LNCaP clone FGC (cell line): ENCODE data around the gene FCER2.
"Not testable (repeated sequence)": the region's sequence is repeated elsewhere in the genome, so short reads cannot be mapped to it uniquely, and the experiment has no call there.

Source experiments
- DNase-seq: peaks from one replicate; pipeline ENCODE4 v3.0.0-alpha.2; 2011; ENCODE audit warnings: low read depth
- H3K4me3 ChIP-seq: 2 replicates; pipeline ENCODE4 v1.5.1; 2011; ENCODE audit warnings: mild to moderate bottlenecking, low read depth, low read length, control low read depth
- CTCF ChIP-seq: IDR thresholded peaks from 2 replicates; pipeline ENCODE4 v1.5.1; 2012; ENCODE audit warnings: mild to moderate bottlenecking; ENCODE audit not compliant: control insufficient read depth, insufficient read depth; ENCODE audit errors: extremely low read depth

The FCER2 gene

GRCh38 chr19:7644550-7644877 lies 57.4 kb downstream of the FCER2 start:
- H3K4me3 ChIP-seq: no peak overlapping the region
- no peak for DNase-seq
- TF ChIP-seq CTCF: no peak

GRCh38 chr19:7643629-7644549 lies 58.0 kb downstream of the FCER2 start:
- H3K4me3 ChIP-seq: not testable (repeated sequence)
- peak; percentile 43 for DNase-seq

- TF ChIP-seq CTCF: no peak
- no peak for DNase-seq
- H3K4me3 ChIP-seq: no peak overlapping the region
Observed at GRCh38 chr19:7643031-7643415, 58.9 kb downstream of the FCER2 start.

- TF ChIP-seq CTCF: no peak
- H3K4me3 ChIP-seq: no peak overlapping the region
- DNase-seq: no peak
Observed at GRCh38 chr19:7642295-7643030, 59.5 kb downstream of the FCER2 start.

GRCh38 chr19:7641290-7642276 lies 60.3 kb downstream of the FCER2 start:
- no peak for TF ChIP-seq CTCF
- H3K4me3 ChIP-seq: no peak overlapping the region
- no peak for DNase-seq

- no peak for TF ChIP-seq CTCF
- DNase-seq: no peak
Observed at GRCh38 chr19:7640803-7641202, 61.1 kb downstream of the FCER2 start.

GRCh38 chr19:7639863-7640348 lies 62.0 kb downstream of the FCER2 start:
- no peak for DNase-seq
- no peak for TF ChIP-seq CTCF
- H3K4me3 ChIP-seq: no peak overlapping the region

More at GRCh38 chr19:7640803-7641202, 61.1 kb downstream of the FCER2 start:
- no peak overlapping the region for H3K4me3 ChIP-seq
